NCI-H1436 treated with DMSO at 0.1 percent for 48 hours (cell line): ENCODE measurements around the gene GPN1.
"Not testable (repeated sequence)": the region's sequence is repeated elsewhere in the genome, so short reads cannot be mapped to it uniquely, and the experiment has no call there.

ENCODE experiments used
- DNase-seq: peaks from one replicate; lab custom pipeline; 2025; lab: John Stamatoyannopoulos, UW

GPN1 gene

DNA sequence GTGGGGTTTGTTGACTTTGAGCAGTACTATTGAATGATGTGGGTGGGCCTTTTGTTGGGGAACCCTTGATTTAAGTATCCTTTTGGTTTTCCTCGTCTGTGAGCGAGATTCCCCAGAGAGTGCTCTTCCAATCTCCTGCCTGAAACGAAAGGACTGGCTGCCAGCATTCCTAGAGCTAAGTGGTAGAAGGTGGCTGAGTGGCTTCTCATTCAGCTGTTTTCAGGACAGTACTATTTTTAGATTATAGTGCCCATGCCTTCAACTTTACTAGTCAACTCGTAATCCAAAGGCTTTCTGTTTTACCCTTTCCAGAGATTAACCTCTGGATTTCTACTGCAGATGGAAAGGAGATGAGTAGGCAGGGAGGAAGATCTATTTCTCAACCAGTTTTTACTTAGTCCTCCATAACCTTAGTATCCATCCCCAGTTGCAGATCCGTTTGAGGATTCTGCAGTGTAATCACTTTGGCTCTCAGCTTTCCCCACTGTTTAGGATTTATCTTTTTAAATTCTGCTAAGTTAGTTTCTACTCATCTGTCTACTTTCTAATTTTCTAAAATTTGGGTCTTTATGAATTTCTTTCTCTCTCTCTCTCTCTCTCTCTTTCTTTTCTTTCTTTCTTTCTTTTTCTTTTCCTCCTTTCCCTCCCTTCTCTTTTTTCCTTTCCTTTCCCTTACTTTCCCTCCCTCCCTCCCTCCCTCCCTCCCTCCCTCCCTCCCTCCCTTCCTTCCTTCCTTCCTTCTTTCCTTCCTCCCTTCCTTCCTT is 44.1 kb downstream of the GPN1 start:
- no peak for DNase-seq

DNA sequence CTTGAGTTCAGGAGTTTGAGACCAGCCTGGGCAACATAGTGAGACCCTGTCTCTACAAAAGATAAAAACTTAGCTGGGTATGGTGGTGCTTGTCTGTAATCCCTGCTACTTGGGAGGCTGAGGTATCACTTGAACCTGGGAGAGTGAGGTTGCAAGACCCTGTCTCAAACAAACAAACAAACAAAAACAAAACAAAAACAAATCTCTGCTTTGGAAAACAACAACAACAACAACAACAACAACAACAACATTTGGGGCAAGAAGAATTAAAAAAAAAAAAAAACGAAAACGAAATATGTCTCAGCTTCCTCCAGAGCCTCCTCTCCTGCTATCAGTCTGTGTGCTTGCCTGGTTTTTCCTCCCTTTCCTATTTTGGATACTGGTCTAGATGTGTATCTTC is 51.7 kb downstream of the GPN1 start:
- DNase-seq = no peak

DNA sequence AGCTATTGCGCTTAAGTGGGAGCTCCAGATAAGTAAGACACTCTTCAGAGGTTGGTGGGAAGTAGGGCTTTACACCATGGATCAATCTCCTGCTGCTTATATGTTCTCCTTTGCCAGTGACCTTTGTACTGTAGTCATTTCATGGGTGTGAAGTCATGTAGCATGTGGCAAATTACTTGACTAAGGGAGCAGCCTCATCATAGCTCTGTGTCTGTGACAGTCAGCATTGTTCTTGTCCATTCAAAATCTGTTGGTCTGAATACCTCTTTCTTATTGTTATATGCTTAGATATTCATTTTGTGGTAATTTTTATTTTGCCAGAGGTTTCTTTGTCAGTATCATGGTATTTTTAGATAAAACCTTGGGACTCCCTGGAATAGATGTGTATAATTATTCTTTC is 53.0 kb downstream of the GPN1 start:
- no peak for DNase-seq

DNA sequence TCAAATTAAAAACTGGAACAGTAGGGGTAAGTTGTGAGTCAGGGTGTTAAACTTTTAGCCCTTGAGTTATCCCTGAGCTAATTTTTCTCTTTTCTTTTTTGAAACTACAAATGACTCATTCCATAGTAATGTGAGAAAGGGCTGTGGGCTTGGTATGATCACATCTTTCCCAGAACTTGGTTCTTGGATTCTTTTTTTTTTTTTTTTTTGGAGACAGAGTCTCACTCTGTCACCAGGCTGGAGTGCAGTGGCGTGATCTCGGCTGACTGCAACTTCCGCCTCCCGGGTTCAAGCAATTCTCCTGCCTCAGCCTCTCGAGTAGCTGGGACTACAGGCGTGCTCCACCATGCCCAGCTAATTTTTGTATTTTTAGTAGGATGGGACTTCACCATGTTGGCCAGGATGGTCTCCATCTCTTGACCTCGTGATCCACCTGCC is 53.5 kb downstream of the GPN1 start:
- DNase-seq = not testable (repeated sequence)

DNA sequence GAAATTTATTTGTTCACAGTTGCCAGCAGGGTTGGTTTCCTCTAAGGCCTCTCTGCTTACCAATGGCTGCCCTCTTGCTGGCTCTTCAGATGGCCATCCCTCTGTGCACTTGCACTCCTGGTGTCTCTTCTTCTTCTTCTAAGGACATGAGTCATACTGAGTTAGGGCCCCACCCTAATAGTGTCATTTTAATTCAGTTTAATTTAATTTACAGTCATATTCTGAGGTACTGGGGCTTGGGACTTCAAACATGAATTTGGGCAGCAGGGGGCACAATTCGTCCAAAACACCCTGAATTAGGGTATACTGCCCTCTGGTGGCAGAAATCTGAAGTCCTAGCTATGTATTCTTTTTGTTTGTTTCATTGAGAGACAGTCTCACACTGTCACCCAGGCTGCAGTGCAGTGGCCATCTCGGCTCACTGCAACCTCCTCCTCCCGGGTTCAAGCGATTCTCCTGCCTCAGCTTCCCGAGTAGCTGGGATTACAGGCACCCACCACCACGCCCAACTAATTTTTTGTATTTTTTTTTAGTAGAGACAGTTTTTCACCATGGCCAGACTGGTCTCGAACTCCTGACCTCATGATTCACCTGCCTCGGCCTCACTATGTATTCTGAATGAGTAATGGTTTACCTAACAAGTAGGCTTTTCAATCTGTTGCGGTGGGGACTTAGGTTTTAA is 54.7 kb downstream of the GPN1 start:
- DNase-seq = peak; percentile 60

DNA sequence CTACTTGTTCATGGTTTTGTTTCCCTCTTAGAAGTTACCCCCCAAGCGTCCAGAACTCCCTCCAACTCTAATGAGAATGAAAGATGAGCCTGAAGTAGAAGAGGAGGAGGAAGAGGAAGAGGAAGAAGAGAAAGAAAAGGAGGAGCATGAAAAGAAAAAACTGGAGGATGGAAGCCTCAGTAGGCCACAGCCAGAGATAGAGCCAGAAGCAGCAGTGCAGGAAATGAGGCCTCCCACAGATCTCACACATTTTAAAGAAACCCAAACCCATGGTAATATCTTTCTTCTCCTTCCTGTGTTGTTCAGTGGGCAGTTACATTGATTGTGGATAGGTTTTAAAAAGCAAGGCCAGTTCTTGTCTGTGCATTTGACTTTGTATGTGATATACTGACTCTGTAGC is 56.2 kb downstream of the GPN1 start:
- DNase-seq = not testable (repeated sequence)

DNA sequence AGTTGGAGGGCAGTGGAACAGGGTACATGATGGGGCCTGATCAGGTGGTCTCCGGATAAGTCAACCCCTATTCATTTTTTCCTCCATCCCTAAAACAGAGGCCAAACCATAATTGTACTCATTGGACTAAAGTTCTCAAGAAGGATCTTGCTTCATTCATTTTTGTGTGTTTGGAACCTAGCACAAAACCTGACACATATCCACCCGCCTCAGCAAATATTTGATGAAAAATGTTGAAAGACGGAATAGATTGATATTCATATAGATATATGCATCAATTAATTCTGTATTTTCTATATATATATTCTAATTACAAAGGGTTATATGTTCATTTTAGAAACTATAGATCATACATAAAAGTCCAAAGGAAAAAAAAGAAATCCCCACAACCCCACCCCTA is 56.7 kb downstream of the GPN1 start:
- no peak for DNase-seq

DNA sequence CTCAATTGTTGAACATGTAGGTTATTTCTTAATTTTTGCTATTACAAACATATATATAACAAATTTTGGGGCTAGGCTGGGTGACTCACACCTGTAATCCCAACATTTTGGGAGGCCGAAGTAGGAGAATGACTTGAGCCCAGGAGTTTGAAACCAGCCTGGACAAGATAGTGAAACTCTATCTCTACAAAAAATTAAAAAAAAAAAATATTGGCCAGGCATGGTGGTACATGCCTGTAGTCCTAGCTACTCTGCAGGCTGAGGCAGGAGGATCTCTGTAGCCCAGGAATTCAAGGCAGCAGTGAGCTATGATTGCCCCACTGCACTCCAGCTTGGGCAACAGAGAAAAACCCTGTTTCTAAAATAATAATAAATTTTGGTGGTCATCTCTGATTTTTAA is 58.4 kb downstream of the GPN1 start:
- DNase-seq = no peak

DNA sequence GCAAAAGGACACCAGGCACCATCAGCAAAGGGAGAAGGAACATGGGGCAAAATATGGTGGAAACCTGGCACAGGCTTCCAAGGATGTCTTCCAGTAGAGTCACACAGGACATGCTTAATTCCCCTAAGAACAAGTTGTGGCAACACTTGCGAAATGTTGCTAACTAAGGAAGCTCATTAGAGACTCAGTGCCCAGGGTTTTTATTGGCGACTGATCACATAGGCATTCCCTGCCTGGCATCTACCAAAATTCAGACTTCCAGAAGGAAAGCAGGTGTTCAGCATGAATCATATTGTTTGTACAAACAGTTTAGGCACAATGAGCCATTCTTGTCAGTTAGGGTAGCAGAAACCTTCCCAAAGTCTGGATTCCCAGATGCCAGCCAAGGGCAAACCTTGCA is 60.6 kb downstream of the GPN1 start:
- no peak for DNase-seq

DNA sequence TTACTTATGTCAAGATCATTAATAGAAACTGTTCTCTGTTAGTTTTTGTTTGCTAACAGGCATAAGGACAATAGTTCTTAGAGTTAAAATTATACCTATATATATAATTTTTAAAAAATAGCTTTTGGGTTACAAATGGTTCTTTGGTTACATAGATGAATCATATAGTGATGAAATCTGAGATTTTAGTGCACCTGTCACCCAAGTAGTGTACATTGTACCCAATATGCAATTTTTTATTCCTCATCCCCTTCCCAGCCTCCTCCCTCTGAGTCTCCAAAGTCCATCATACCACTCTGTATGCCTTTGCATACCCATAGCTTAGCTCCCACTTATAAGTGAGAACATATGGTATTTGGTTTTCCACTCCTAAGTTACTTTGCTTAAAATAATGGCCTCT is 61.2 kb downstream of the GPN1 start:
- DNase-seq = no peak

DNA sequence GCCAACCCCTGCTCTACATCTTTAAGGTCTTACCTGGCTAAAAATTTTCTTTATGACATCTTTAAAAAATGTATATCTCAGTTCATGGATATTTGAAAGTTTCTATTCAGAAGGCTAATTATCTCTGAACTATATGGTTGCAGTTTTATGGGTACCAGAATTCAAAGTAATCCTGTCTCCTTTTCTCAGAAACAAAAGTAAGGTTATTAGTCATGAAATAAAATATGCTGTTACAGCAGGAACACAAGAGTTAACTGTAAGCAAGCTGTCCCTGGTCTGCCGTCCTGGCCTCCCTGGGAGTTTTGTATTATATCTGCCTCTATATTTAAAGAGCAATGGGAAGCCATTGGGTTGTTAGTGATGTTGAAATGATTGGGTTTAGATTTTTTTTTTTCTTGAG is 68.8 kb downstream of the GPN1 start:
- DNase-seq = no peak
